HG03378 (cell line): ENCODE data around the gene RALGAPB.
"Not testable (repeated sequence)": the region's sequence is repeated elsewhere in the genome, so short reads cannot be mapped to it uniquely, and the experiment has no call there.

Source experiments
- ATAC-seq: cut with Tn5 transposase; IDR thresholded peaks from one replicate; pipeline ENCODE4 v1.9.1; 2021; ENCODE audit warnings: mild to moderate bottlenecking, moderate library complexity; ENCODE audit not compliant: unreplicated experiment

Gene RALGAPB

DNA sequence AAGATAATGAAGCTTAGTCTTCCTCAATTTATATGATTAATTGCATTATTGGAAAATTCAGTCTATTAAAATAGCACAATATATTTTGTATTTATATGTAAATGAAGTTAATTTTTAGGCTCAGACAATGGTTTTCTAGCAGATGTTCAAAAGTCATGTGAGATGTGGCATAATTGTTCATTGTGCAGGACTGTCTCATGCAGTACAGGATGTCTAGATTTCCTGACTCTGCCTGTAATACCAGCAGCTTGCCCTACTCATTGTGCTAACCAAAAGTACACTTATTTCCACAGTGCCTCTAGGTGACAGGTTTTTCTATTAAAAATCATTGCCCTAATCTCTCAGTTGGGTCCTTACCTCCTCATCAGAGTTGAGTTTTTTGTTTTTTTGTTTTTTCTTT lies 12.4 kb downstream of the RALGAPB start:
- ATAC-seq = no peak

GRCh38 chr20:38489181-38489580 lies 16.5 kb downstream of the RALGAPB start:
- ATAC-seq = no peak

GRCh38 chr20:38497246-38497935 lies 24.7 kb downstream of the RALGAPB start:
- no peak for ATAC-seq

GRCh38 chr20:38498909-38499308 lies 26.3 kb downstream of the RALGAPB start:
- no peak for ATAC-seq

GRCh38 chr20:38499366-38499765 lies 26.7 kb downstream of the RALGAPB start:
- ATAC-seq = no peak

DNA sequence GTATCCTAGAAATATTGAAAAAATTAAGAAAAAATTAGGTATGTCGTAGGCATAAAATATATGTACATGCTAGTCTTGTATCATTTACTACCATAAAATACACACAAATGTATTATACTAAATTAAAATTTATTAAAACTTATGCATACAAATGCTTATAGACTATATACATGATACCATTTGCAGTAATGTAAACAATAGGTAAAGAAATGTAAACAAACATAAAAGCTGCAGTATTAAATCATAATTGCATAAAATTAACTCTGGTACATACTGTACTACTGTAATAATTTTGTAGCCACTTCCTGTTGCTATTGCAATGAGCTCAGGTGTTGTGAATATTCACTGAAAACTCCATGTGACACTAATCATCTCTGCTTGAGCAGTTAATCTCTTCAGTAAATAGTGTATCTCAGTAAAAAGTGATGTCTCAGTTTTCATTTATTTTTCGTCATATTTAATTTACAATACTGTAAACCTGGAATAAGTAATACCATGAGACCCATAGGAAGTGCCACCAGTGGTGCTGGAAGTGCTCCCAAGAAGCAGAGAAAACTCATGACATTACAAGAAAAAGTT lies 29.3 kb downstream of the RALGAPB start:
- no peak for ATAC-seq

DNA sequence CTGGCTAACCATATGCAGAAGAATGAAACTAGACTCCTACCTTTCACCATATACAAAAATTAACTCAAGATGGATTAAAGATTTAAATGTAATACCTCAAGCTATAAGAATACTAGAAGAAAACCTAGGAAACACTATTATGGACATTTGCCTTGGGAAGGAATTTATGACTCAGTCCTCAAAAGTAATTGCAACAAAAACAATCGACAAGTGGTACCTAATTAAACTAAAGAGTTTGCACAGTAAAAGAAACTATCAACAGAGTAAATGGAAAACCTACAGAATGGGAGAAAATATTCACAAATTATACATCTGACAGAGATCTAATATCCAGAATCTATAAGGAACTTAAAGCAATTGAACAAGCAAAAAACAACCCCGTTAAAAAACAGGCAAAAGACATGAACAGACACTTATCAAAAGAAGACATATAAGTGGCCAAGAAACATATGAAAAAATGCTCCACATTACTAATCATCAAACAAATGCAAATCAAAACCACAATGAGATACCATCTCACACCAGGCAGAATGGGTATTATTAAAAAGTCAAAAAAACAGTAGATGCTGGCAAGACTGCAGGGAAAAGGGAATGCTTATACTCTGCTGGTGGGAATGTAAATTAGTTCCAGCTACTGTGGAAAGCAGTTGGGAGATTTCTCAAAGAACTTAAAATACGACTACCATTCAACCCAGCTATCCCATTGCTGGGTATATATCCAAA lies 31.9 kb downstream of the RALGAPB start:
- ATAC-seq = no peak

GRCh38 chr20:38505091-38505455 lies 32.4 kb downstream of the RALGAPB start:
- ATAC-seq = no peak

- not testable (repeated sequence) for ATAC-seq
Observed at GRCh38 chr20:38511726-38512125, 39.1 kb downstream of the RALGAPB start.

- ATAC-seq = no peak
Observed at GRCh38 chr20:38514185-38514584, 41.5 kb downstream of the RALGAPB start.

DNA sequence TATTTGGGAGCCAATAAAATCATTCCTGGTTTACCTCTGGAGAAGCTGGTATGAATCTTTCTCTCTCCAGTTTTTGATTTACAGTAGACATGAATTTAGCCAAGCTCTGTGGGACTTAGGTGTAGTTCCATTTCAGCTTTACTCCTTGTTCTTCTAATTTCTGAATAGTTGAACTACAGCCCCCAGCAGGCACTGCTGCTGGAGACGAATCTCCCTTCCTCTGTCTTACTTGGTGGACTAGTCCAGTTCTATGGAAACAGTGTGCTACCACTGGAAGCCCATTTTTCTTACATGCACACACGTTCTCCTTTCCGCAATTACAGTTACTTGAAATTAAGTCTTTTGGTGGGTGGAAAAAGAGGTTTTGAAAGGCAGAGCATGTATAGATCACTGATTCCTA lies 42.3 kb downstream of the RALGAPB start:
- ATAC-seq = no peak

GRCh38 chr20:38515631-38516030 lies 43.0 kb downstream of the RALGAPB start:
- no peak for ATAC-seq

- ATAC-seq = no peak
Observed at GRCh38 chr20:38519426-38519825, 46.8 kb downstream of the RALGAPB start.

- no peak for ATAC-seq
Observed at GRCh38 chr20:38520261-38520660, 47.6 kb downstream of the RALGAPB start.

DNA sequence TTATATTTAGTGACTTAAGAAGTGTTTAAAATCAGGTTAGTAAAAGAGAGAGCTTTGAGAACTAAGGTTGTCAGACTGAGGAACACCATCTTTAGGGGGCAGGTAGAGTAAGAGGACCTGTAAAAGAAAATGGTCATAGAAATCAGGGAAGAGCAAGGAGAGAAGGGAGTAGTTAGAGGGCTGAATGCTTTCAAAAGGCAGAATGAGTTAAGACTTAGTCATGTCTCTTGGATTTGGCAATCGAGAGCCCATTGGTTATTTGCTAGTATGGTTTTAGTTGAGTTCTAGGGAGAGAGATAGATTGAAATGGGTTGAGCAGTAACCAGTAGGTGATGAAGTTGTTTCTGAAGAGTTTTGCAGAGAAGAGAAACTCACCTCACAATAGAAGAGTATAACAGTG lies 51.1 kb downstream of the RALGAPB start:
- ATAC-seq = no peak

DNA sequence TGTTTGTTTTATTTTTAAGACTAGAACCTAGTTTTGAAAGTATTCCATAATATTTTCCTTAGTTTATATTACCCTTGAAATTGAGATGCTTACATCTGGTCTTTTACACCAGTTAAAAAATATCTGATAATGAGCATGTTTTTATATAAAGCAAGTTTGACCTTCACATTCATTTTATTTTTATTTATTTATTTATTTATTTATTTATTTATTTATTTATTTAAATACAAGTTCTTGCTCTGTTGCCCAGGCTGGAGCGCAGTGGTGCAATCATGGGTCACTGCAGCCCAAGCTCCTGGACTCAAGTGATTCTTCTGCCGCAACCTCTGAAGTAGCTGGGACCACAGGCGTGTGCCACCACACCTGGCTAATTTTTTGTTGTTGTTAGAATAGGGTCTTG lies 55.5 kb downstream of the RALGAPB start:
- ATAC-seq = no peak

DNA sequence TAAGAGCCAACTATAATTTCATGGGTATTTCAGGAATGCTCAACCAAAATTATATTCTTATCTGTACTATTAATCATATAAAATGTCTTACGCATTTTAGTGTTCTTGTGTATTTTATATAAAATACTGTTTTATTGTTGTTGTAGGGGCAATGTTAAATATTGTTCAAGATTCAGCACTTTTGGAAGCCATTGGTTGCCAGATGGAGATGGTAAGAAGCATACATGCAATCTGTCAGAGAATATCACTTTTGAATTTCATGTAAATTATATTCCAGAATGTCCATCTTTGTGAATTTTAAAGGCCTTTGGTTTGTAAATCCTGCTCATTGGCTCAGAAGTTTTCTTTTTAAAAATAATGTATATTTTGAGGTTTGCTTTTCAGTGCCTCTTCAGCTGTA lies 58.4 kb downstream of the RALGAPB start:
- ATAC-seq = no peak

GRCh38 chr20:38534756-38535155 lies 62.1 kb downstream of the RALGAPB start:
- no peak for ATAC-seq

DNA sequence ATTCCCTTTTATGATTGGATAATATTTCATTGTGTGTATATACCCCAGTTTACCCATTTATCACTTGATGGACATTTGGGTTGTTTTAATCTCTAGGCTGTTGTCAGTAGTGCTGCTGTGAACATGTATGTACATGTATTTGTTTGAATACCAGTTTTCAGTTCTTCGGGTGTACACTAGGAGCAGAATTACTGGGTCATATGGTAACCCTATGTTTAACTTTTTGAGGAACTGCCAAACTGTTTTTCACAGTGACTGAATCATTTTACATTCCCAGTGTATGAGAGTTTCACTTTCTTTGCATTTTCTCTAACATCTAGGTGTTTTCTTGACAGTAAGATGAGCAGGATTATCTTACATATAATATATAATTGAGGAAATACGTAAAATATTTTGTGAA lies 63.7 kb downstream of the RALGAPB start:
- no peak for ATAC-seq

DNA sequence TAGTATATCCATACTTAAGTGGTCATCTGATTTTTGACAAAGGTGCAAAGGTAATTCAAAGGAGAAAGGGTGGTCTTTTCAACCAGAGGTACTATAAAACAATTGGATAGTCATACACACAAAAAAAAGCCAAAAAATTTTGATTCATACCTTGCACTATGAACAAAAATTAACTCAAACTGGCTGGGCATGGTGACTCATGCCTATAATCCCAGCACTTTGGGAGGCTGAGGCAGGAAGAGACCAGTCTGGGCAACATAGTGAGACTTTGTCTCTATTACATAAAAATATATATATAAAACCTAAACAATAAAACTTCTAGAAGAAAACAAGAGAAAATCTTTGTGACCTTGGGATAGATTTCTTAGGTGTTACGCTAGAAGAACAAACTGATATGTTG lies 64.5 kb downstream of the RALGAPB start:
- ATAC-seq = no peak

DNA sequence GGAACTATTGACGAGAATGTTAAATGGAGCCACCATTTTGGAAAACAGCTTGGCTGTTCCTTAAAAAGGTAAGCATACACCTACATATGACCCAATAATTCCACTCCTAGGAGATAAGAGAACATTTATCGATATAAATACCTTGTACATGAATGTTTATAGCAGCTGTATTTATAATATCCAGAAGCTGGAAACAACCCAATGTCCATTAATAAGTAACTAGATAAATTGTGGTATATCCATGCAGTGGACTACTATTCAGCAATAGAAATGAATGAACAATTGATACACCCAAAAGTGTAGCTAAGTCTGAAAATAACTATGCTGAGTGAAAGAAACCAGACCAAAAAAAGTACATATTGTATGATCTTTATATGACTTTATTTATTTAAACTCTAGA lies 66.1 kb downstream of the RALGAPB start:
- no peak for ATAC-seq
